ENCODE measurements around the gene RHEBL1. TPM values are rescaled to one million over a fixed set of nuclear protein-coding genes. Genes with fewer than 3 reads are reported as not detected.

The RHEBL1 gene
- total and polyA plus RNA-seq, 4 donors: 0.29 to 1.2 (median 0.36) TPM; not detected in 1

DNA sequence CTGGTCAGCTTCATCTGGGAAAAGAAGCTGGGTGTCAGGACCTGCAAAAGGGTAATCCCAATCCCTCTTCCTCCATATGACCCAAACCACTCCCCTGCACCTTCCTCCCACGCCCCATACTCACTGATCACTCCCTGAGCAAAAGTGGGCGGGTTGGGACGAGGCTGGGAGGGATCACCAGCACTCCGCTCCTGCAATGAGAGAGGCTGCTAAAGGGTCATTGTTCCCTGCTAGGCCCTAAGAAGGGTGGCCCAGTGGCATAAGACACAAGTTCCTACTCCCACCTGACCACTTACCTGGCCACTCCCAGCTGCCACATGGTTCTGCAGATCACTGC is 35.5 kb downstream of the RHEBL1 start:
- H3K27ac ChIP-seq (ENCODE audit: low read depth in 1 of 2, low read length in 2 of 2): no peak overlapping the region
- 89% methylated on average over 4 of the region's 4 CpGs for WGBS
- H3K36me3 ChIP-seq (ENCODE audit: control insufficient read depth in 4 of 4, insufficient read depth in 3 of 4, low read depth in 1 of 4, low read length in 3 of 4): peaks cover 15 to 80% (median 49%) of the 10 kb centered on the region in 4 donors
- H3K9me3 ChIP-seq (ENCODE audit: control insufficient read depth in 4 of 4, low read length in 3 of 4): no peaks in the 10 kb centered on the region
- H3K4me3 ChIP-seq (ENCODE audit: low read depth in 1 of 3, low read length in 3 of 3): no peak overlapping the region
- TF ChIP-seq NR2F2 (IDR thresholded peaks at IDR 0.05) (no peak), FOXA2 (IDR thresholded peaks at IDR 0.05) (no peak), RAD21 (IDR thresholded peaks at IDR 0.05) (no peak)
- no peak overlapping the region for H3K9ac ChIP-seq (ENCODE audit: low read depth in 1 of 2, low read length in 2 of 2)
- no peaks in the 10 kb centered on the region for H3K4me1 ChIP-seq (ENCODE audit: control insufficient read depth in 4 of 4, insufficient read depth in 4 of 4, low read length in 3 of 4)
- H3K27me3 ChIP-seq (ENCODE audit: control insufficient read depth in 4 of 4, insufficient read depth in 4 of 4, low read length in 3 of 4): no peaks in the 10 kb centered on the region
- no peak for DNase-seq (ENCODE audit: low spot score)

DNA sequence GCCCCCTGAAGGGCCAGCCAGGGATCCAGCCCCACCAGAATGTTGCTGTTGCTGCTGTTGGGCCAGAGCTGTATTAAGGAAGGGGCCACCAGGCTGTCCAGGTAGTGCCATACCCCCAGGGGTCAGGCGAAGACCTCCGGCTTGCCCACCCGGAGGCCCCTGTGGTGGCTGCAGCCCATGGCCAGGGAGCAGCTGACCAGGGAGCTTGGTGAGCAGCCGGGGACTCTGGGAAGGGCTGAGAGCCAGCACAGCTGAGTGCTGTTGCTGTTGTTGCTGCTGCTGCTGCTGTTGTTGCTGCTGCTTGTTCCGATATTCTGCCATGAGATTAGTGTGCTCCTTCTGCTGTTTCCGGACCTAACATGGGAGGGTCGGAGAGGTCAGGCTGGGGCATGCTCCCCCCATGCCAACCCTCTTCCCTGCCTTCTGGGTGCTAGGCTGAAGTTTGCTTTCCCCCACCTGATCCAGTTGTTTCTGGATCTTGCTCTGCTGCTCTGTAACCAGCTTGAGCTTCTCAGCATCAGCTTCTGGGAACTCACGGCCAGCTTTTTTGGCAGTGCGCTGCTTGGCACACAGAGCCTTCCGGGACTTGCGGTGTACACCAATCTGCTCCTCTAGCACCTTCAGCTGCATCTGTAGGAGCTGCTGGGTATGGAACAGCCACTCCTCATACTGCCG is 36.0 kb downstream of the RHEBL1 start:
- Histone ChIP-seq H3K9ac (ENCODE audit: low read depth in 1 of 2, low read length in 2 of 2) (no peak overlapping the region), H3K27me3 (ENCODE audit: control insufficient read depth in 4 of 4, insufficient read depth in 4 of 4, low read length in 3 of 4) (no peaks in the 10 kb centered on the region), H3K4me1 (ENCODE audit: control insufficient read depth in 4 of 4, insufficient read depth in 4 of 4, low read length in 3 of 4) (no peaks in the 10 kb centered on the region), H3K9me3 (ENCODE audit: control insufficient read depth in 4 of 4, low read length in 3 of 4) (no peaks in the 10 kb centered on the region), H3K4me3 (ENCODE audit: low read depth in 1 of 3, low read length in 3 of 3) (no peak overlapping the region), H3K36me3 (ENCODE audit: control insufficient read depth in 4 of 4, insufficient read depth in 3 of 4, low read depth in 1 of 4, low read length in 3 of 4) (peaks cover 14 to 80% (median 48%) of the 10 kb centered on the region in 4 donors), H3K27ac (ENCODE audit: low read depth in 1 of 2, low read length in 2 of 2) (no peak overlapping the region)
- TF ChIP-seq FOXA2 (IDR thresholded peaks at IDR 0.05) (no peak), HNF4A (conservative IDR thresholded peaks at IDR 0.05) (no peak), GABPA (IDR thresholded peaks at IDR 0.05 in 1 of 2, conservative IDR thresholded peaks at IDR 0.05 in 1 of 2) (no peak)
- DNase-seq (ENCODE audit: low spot score): no peak
- 84% methylated on average over 12 of the region's 12 CpGs for WGBS

DNA sequence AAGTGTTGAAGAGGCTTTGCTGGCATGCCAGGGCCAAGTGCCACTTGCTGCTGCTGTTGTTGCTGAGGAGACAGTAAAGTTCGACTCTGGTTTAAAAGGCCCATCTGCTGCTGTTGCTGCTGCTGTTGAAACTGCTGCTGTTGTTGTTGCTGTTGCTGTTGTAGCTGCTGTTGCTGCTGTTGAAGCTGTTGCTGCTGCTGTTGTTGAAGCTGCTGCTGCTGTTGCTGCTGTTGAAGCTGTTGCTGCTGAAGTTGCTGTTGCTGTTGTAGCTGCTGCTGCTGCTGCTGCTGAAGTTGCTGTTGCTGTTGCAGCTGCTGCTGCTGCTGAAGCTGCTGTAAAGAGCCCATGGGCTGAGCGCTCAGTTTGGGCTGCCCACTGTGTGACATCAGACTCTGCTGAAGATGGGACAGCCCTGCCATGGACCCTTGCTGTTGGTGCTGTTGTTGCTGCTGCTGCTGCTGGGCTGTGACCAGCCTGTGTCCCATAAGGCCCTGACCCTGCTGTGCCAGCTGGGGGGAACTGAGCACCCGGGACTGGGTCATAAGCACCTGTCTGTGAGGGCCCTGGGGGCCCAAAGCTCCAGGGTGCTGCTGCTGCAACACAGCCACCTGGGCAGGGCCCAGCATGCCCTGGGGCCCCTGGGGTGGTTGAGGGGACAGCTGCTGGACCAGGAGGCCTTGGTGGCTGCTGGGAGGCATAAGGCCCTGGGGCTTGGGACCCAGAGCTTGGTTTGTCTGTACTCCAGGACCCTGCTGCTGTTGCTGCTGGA is 36.9 kb downstream of the RHEBL1 start:
- H3K9ac ChIP-seq (ENCODE audit: low read depth in 1 of 2, low read length in 2 of 2): no peak overlapping the region
- TF ChIP-seq, protein P1, sequence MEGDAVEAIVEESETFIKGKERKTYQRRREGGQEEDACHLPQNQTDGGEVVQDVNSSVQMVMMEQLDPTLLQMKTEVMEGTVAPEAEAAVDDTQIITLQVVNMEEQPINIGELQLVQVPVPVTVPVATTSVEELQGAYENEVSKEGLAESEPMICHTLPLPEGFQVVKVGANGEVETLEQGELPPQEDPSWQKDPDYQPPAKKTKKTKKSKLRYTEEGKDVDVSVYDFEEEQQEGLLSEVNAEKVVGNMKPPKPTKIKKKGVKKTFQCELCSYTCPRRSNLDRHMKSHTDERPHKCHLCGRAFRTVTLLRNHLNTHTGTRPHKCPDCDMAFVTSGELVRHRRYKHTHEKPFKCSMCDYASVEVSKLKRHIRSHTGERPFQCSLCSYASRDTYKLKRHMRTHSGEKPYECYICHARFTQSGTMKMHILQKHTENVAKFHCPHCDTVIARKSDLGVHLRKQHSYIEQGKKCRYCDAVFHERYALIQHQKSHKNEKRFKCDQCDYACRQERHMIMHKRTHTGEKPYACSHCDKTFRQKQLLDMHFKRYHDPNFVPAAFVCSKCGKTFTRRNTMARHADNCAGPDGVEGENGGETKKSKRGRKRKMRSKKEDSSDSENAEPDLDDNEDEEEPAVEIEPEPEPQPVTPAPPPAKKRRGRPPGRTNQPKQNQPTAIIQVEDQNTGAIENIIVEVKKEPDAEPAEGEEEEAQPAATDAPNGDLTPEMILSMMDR (IDR thresholded peaks at IDR 0.05; ENCODE audit: low read depth, low read length, missing input control): no peak
- TF ChIP-seq, protein P2, sequence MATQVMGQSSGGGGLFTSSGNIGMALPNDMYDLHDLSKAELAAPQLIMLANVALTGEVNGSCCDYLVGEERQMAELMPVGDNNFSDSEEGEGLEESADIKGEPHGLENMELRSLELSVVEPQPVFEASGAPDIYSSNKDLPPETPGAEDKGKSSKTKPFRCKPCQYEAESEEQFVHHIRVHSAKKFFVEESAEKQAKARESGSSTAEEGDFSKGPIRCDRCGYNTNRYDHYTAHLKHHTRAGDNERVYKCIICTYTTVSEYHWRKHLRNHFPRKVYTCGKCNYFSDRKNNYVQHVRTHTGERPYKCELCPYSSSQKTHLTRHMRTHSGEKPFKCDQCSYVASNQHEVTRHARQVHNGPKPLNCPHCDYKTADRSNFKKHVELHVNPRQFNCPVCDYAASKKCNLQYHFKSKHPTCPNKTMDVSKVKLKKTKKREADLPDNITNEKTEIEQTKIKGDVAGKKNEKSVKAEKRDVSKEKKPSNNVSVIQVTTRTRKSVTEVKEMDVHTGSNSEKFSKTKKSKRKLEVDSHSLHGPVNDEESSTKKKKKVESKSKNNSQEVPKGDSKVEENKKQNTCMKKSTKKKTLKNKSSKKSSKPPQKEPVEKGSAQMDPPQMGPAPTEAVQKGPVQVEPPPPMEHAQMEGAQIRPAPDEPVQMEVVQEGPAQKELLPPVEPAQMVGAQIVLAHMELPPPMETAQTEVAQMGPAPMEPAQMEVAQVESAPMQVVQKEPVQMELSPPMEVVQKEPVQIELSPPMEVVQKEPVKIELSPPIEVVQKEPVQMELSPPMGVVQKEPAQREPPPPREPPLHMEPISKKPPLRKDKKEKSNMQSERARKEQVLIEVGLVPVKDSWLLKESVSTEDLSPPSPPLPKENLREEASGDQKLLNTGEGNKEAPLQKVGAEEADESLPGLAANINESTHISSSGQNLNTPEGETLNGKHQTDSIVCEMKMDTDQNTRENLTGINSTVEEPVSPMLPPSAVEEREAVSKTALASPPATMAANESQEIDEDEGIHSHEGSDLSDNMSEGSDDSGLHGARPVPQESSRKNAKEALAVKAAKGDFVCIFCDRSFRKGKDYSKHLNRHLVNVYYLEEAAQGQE (IDR thresholded peaks at IDR 0.05): no peak
- TF ChIP-seq EGR1 (IDR thresholded peaks at IDR 0.05; ENCODE audit: low read depth in 2 of 2) (no peak), NR2F2 (IDR thresholded peaks at IDR 0.05) (no peak), SP1 (IDR thresholded peaks at IDR 0.05) (no peak)
- TF ChIP-seq, protein P3, sequence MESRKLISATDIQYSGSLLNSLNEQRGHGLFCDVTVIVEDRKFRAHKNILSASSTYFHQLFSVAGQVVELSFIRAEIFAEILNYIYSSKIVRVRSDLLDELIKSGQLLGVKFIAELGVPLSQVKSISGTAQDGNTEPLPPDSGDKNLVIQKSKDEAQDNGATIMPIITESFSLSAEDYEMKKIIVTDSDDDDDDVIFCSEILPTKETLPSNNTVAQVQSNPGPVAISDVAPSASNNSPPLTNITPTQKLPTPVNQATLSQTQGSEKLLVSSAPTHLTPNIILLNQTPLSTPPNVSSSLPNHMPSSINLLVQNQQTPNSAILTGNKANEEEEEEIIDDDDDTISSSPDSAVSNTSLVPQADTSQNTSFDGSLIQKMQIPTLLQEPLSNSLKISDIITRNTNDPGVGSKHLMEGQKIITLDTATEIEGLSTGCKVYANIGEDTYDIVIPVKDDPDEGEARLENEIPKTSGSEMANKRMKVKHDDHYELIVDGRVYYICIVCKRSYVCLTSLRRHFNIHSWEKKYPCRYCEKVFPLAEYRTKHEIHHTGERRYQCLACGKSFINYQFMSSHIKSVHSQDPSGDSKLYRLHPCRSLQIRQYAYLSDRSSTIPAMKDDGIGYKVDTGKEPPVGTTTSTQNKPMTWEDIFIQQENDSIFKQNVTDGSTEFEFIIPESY (IDR thresholded peaks at IDR 0.05): no peak
- TF ChIP-seq, protein P4, sequence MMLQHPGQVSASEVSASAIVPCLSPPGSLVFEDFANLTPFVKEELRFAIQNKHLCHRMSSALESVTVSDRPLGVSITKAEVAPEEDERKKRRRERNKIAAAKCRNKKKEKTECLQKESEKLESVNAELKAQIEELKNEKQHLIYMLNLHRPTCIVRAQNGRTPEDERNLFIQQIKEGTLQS (IDR thresholded peaks at IDR 0.05): no peak
- no peak for DNase-seq (ENCODE audit: low spot score)
- H3K4me3 ChIP-seq (ENCODE audit: low read depth in 1 of 3, low read length in 3 of 3): no peak overlapping the region
- H3K4me1 ChIP-seq (ENCODE audit: control insufficient read depth in 4 of 4, insufficient read depth in 4 of 4, low read length in 3 of 4): no peaks in the 10 kb centered on the region
- H3K27ac ChIP-seq (ENCODE audit: low read depth in 1 of 2, low read length in 2 of 2): no peak overlapping the region
- no peaks in the 10 kb centered on the region for H3K9me3 ChIP-seq (ENCODE audit: control insufficient read depth in 4 of 4, low read length in 3 of 4)
- H3K36me3 ChIP-seq (ENCODE audit: control insufficient read depth in 4 of 4, insufficient read depth in 3 of 4, low read depth in 1 of 4, low read length in 3 of 4): peaks cover 14 to 80% (median 48%) of the 10 kb centered on the region in 4 donors
- no peaks in the 10 kb centered on the region for H3K27me3 ChIP-seq (ENCODE audit: control insufficient read depth in 4 of 4, insufficient read depth in 4 of 4, low read length in 3 of 4)
- 92% methylated on average over 3 of the region's 3 CpGs for WGBS
